Spleen (tissue), 11 donors: Measurements from ENCODE around the gene HS3ST4. TPM values are rescaled to one million over a fixed set of nuclear protein-coding genes. Genes with fewer than 3 reads are reported as not detected.

Experiments
- DNase-seq: peaks from one replicate; pipeline ENCODE4 v3.0.0-alpha.2; 2020
- H3K27ac ChIP-seq, 8 donors: fragments of 200-600 bp; sonication (generic) in 7 of 8; 1 replicate in 4 of 8; 2 replicates in 4 of 8; pipeline versions ENCODE4 v1.5.0 to v1.8.0; 2016 to 2021; ENCODE audit warnings: inconsistent platforms in 4 of 8, mild to moderate bottlenecking in 4 of 8, moderate library complexity in 1 of 8
- H3K27me3 ChIP-seq, 7 donors: fragments of 200-600 bp; sonication (generic) in 6 of 7; replicated peaks in 1 of 7; 1 replicate in 4 of 7; 2 replicates in 3 of 7; pipeline versions ENCODE4 v1.5.0 to v1.8.0; 2016 to 2021; ENCODE audit warnings: inconsistent platforms in 3 of 7, mild to moderate bottlenecking in 1 of 7
- H3K36me3 ChIP-seq, 6 donors: fragments of 200-600 bp; sonication (generic) in 5 of 6; 1 replicate in 4 of 6; 2 replicates in 2 of 6; pipeline versions ENCODE4 v1.5.0 to v1.8.0; 2016 to 2021; ENCODE audit warnings: inconsistent platforms in 2 of 6
- H3K4me1 ChIP-seq, 6 donors: fragments of 200-600 bp; sonication (generic) in 5 of 6; 1 replicate in 3 of 6; 2 replicates in 3 of 6; pipeline versions ENCODE4 v1.5.0 to v1.8.0; 2016 to 2021; ENCODE audit warnings: inconsistent platforms in 3 of 6
- H3K4me3 ChIP-seq, 8 donors: fragments of 200-600 bp; sonication (generic) in 7 of 8; 1 replicate in 4 of 8; 2 replicates in 4 of 8; pipeline versions ENCODE4 v1.5.0 to v1.8.0; 2016 to 2021; ENCODE audit warnings: inconsistent platforms in 4 of 8, mild to moderate bottlenecking in 4 of 8, moderate library complexity in 2 of 8
- H3K9me3 ChIP-seq, 8 donors: fragments of 200-600 bp; sonication (generic) in 7 of 8; 1 replicate in 4 of 8; 2 replicates in 4 of 8; pipeline versions ENCODE4 v1.5.0 to v1.8.0; 2016 to 2021; ENCODE audit warnings: inconsistent platforms in 4 of 8
- POLR2A ChIP-seq, 3 donors: fragments of 450-650 bp; IDR thresholded peaks; one replicate each; pipeline ENCODE4 v1.5.1; 2017; ENCODE audit warnings: antibody characterized with exemption in 3 of 3, mild to moderate bottlenecking in 1 of 3
- POLR2AphosphoS5 ChIP-seq, 3 donors: sonication (generic); formaldehyde crosslinking; IDR thresholded peaks; one replicate each; pipeline ENCODE4 v1.5.1; 2017; ENCODE audit warnings: antibody characterized with exemption in 3 of 3
- WGBS, 5 donors: extraction: QIAGEN DNeasy Blood & Tissue Kit in 3 of 5; methylation state at CpG; one replicate each; pipeline versions ENCODE4 v1.1.5 to v1.1.7; 2013 to 2018; 5-methylcytosine and 5-hydroxymethylcytosine counted together
- intact Hi-C: fragments of 100-400 bp; cut with DNase I; formaldehyde crosslinking; loops from one replicate; pipeline ENCODE4 v1.15.0; 2023; ENCODE audit warnings: low total_unique reads
- polyA plus RNA-seq, 3 donors: library from polyadenylated mRNA; stranded (reverse); fragments of 200-250 nt; gene quantifications; one replicate each; pipeline ENCODE4 v1.2.1, GENCODE V29; 2013
- total RNA-seq, 7 donors: library from RNA; depleted of rRNA in 3 of 7; stranded (reverse); fragments of >200 nt in 3 of 7; fragmentation: NEBNext Ultra II Directional in 4 of 7; extraction: Animal tissue kit (Norgen Biotek cat#: 25700) in 4 of 7; gene quantifications; one replicate each; pipeline versions ENCODE4 v1.1.0 to v1.2.1, GENCODE V29; 2016 to 2021
- TF ChIP-seq, protein P1 (sequence below), 11 experiments: fragments of 200-600 bp in 7 of 11; fragments of 450-650 bp in 4 of 11; sonication (generic) in 4 of 11; IDR thresholded peaks in 8 of 11; conservative IDR thresholded peaks in 3 of 11; 1 replicate in 7 of 11; 2 replicates in 4 of 11; pipeline versions ENCODE4 v1.4.0 to v1.8.0; 2016 to 2021; ENCODE audit warnings: antibody characterized with exemption in 11 of 11, inconsistent platforms in 4 of 11, mild to moderate bottlenecking in 1 of 11
- donor health status: healthy with polysubstance abuse.
- donor health status: DM: no; HTN: no; CAD: no; lungs with moderate emphysema.
- donor health status: DM: no; HTN: no; CAD: no.
- donor health status: Bipolar disorder and iron deficiency.
- donor health status: healthy.
- donor health status: DM: no; HTN: no; CAD: no.
- donor health status: DM: yes; HTN: yes; CAD: no.

HS3ST4 gene
- total and polyA plus RNA-seq, 10 donors = 0.08 to 4.2 (median 1.9) TPM

DNA sequence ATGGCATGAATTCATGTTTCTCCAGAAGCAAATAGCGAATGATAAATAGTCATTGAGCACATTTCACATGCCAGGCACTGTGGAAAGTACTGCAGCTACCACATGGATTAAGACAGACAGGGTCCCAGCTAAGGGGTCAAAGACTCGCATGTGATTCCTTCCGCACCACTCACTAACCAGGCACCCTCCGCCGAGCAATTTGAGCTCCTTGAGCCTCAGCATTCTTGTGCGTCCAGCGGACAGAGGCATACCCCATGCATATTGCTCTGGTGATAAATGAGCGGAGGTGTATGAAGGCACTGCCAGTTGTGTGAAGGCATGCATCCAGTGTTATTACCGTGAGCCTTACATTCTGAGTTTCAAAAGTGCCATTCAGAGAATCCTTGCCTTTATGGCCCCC lies 358.7 kb downstream of the HS3ST4 start:
- intact Hi-C loops = no loop called here
- H3K27me3 ChIP-seq = no peaks in the 10 kb centered on the region
- 64 to 79% (median 73%) methylated on average over 8 to 9 of the region's 9 CpGs for WGBS, 5 donors
- no peaks in the 10 kb centered on the region for H3K36me3 ChIP-seq
- no peak overlapping the region for H3K27ac ChIP-seq
- H3K4me1 ChIP-seq = no peaks in the 10 kb centered on the region
- no peak for DNase-seq
- peaks cover 0 to 4% (median 0%) of the 10 kb centered on the region in 8 donors for H3K9me3 ChIP-seq
- TF ChIP-seq, protein P1, sequence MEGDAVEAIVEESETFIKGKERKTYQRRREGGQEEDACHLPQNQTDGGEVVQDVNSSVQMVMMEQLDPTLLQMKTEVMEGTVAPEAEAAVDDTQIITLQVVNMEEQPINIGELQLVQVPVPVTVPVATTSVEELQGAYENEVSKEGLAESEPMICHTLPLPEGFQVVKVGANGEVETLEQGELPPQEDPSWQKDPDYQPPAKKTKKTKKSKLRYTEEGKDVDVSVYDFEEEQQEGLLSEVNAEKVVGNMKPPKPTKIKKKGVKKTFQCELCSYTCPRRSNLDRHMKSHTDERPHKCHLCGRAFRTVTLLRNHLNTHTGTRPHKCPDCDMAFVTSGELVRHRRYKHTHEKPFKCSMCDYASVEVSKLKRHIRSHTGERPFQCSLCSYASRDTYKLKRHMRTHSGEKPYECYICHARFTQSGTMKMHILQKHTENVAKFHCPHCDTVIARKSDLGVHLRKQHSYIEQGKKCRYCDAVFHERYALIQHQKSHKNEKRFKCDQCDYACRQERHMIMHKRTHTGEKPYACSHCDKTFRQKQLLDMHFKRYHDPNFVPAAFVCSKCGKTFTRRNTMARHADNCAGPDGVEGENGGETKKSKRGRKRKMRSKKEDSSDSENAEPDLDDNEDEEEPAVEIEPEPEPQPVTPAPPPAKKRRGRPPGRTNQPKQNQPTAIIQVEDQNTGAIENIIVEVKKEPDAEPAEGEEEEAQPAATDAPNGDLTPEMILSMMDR (IDR thresholded peaks at IDR 0.05 in 8 of 11, conservative IDR thresholded peaks at IDR 0.05 in 3 of 11) = no peak
- TF ChIP-seq POLR2AphosphoS5 (IDR thresholded peaks at IDR 0.05) = no peak
- TF ChIP-seq POLR2A (IDR thresholded peaks at IDR 0.05) = no peak
- H3K4me3 ChIP-seq = no peak overlapping the region

DNA sequence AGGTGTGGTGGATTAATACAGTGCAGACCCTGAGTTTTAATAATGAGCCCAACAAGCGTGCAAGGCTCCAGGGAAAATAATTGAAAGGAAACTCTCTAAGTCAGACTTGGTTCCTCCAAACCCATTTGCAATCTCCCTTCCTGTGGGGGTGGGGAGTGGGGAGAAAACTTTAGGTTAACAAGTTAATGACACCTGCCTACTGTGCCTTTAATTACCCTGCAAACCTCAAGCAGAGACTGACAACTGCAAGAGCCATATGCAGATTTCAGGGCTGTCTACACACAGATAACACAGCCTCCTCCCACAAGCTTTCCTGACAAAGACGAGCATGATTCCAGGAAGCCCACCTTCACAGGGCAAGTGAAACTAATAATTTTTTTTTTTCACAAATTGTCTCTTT lies 359.3 kb downstream of the HS3ST4 start:
- WGBS, 5 donors = 8 to 27% (median 15%) methylated on average over 2 of the region's 2 CpGs
- peaks cover 0 to 4% (median 0%) of the 10 kb centered on the region in 8 donors for H3K9me3 ChIP-seq
- H3K4me1 ChIP-seq = no peaks in the 10 kb centered on the region
- no peaks in the 10 kb centered on the region for H3K36me3 ChIP-seq
- no peak overlapping the region for H3K4me3 ChIP-seq
- TF ChIP-seq POLR2AphosphoS5 (IDR thresholded peaks at IDR 0.05) (no peak), POLR2A (IDR thresholded peaks at IDR 0.05) (no peak)
- TF ChIP-seq, protein P1 (IDR thresholded peaks at IDR 0.05 in 8 of 11, conservative IDR thresholded peaks at IDR 0.05 in 3 of 11) = no peak
- no peaks in the 10 kb centered on the region for H3K27me3 ChIP-seq
- intact Hi-C loops = no loop called here
- H3K27ac ChIP-seq = no peak overlapping the region
- DNase-seq = no peak

DNA sequence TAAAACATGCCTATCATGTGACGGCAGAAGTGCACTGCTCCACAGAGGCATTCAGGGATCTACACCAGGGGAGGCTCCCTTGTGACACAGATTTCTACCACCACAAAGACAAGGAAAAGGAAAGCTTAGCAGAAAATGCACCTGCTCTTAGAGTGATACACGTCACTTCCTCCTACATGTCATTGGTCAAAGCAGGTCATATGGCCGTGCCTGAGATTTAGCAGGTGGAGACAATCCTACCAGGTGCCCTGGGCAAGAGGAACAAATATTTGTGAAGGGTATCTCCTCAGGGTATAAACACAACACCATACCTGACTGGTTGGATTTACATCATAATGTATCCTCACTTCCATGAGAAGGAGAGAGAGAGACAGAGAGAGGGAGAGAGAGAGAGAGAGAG lies 362.1 kb downstream of the HS3ST4 start:
- peaks cover 0 to 22% (median 0%) of the 10 kb centered on the region in 8 donors for H3K9me3 ChIP-seq
- H3K36me3 ChIP-seq = no peaks in the 10 kb centered on the region
- H3K27me3 ChIP-seq = no peaks in the 10 kb centered on the region
- intact Hi-C loops = no loop called here
- no peaks in the 10 kb centered on the region for H3K4me1 ChIP-seq
- 78 to 95% (median 87%) methylated on average over 3 of the region's 3 CpGs for WGBS, 5 donors
- H3K27ac ChIP-seq = no peak overlapping the region
- H3K4me3 ChIP-seq = no peak overlapping the region
- TF ChIP-seq POLR2A (IDR thresholded peaks at IDR 0.05) (no peak), POLR2AphosphoS5 (IDR thresholded peaks at IDR 0.05) (no peak)
- TF ChIP-seq, protein P1 (IDR thresholded peaks at IDR 0.05 in 8 of 11, conservative IDR thresholded peaks at IDR 0.05 in 3 of 11) = no peak
- no peak for DNase-seq

DNA sequence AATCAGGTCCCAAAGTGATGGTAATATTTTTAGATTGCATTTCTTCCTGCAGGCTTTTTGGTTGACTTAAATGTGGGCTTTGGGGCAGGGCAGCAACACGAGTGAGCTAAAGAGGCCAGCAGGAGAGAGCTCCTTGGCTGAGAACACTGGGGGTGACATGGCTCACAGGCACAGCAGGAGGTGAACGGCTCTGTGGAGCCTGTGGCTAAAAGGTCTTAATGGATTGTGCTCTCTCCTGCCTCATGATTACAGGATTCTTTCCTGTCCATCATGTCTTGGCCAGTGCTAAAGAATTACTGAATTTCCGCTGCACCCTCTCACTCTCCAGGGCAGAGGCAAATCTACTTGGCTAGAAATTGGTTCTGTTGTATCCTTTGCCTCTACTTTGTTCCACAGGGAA lies 366.6 kb downstream of the HS3ST4 start:
- Histone ChIP-seq H3K27me3 (no peaks in the 10 kb centered on the region), H3K4me3 (no peak overlapping the region), H3K36me3 (no peaks in the 10 kb centered on the region), H3K27ac (no peak overlapping the region), H3K9me3 (peaks cover 0 to 22% (median 0%) of the 10 kb centered on the region in 8 donors), H3K4me1 (no peaks in the 10 kb centered on the region)
- intact Hi-C loops = no loop called here
- 37 to 66% (median 40%) methylated on average over 3 of the region's 3 CpGs for WGBS, 5 donors
- no peak for DNase-seq
- TF ChIP-seq, protein P1 (IDR thresholded peaks at IDR 0.05 in 8 of 11, conservative IDR thresholded peaks at IDR 0.05 in 3 of 11) = no peak
- TF ChIP-seq POLR2AphosphoS5 (IDR thresholded peaks at IDR 0.05) (no peak), POLR2A (IDR thresholded peaks at IDR 0.05) (no peak)
